GM23248 (cell line): ENCODE results near the gene MRPS7. TPM values are rescaled to one million over a fixed set of nuclear protein-coding genes. Genes with fewer than 3 reads are reported as not detected.

Experiments used
- DNase-seq: peaks from one replicate; pipeline ENCODE4 v3.0.0-alpha.2; 2015
- H2AFZ ChIP-seq: fragments of 200-600 bp; sonication (generic); 2 replicates; pipeline ENCODE4 v1.6.1; 2016; ENCODE audit warnings: antibody characterized with exemption
- H3F3A ChIP-seq: fragments of 200-600 bp; sonication (generic); 2 replicates; pipeline ENCODE4 v1.6.1; 2016; ENCODE audit warnings: mild to moderate bottlenecking, antibody characterized with exemption, mixed run types; ENCODE audit not compliant: insufficient read depth
- H3K27ac ChIP-seq: fragments of 200-600 bp; sonication (generic); 2 replicates; pipeline ENCODE4 v1.5.1; 2016; ENCODE audit warnings: mild to moderate bottlenecking
- H3K27me3 ChIP-seq: fragments of 200-600 bp; sonication (generic); replicated peaks from 2 replicates; pipeline ENCODE4 v1.6.1; 2016; ENCODE audit warnings: mild to moderate bottlenecking; ENCODE audit not compliant: insufficient read depth
- H3K36me3 ChIP-seq: fragments of 200-600 bp; sonication (generic); 2 replicates; pipeline ENCODE4 v1.6.1; 2016; ENCODE audit warnings: low read depth, mild to moderate bottlenecking
- H3K4me1 ChIP-seq: fragments of 200-600 bp; sonication (generic); 2 replicates; pipeline ENCODE4 v1.6.1; 2016; ENCODE audit warnings: mild to moderate bottlenecking; ENCODE audit not compliant: insufficient read depth
- H3K4me2 ChIP-seq: fragments of 200-600 bp; sonication (generic); one replicate; pipeline ENCODE4 v1.6.1; 2016; ENCODE audit warnings: mild to moderate bottlenecking; ENCODE audit not compliant: unreplicated experiment
- H3K4me3 ChIP-seq: fragments of 200-600 bp; sonication (generic); 2 replicates; pipeline ENCODE4 v1.5.1; 2016; ENCODE audit warnings: mild to moderate bottlenecking
- H3K79me2 ChIP-seq: fragments of 200-600 bp; sonication (generic); 2 replicates; pipeline ENCODE4 v1.6.1; 2016; ENCODE audit warnings: mild to moderate bottlenecking; ENCODE audit not compliant: insufficient read depth
- H3K9ac ChIP-seq: fragments of 200-600 bp; sonication (generic); 2 replicates; pipeline ENCODE4 v1.6.1; 2016; ENCODE audit warnings: mild to moderate bottlenecking
- H3K9me2 ChIP-seq: fragments of 200-600 bp; sonication (generic); 2 replicates; pipeline ENCODE4 v1.6.1; 2016; ENCODE audit warnings: mixed run types, mild to moderate bottlenecking, moderate library complexity; ENCODE audit not compliant: insufficient read depth
- H3K9me3 ChIP-seq: fragments of 200-600 bp; sonication (generic); one replicate; pipeline ENCODE4 v1.6.1; 2017; ENCODE audit warnings: low read depth
- H4K20me1 ChIP-seq: fragments of 200-600 bp; sonication (generic); 2 replicates; pipeline ENCODE4 v1.6.0; 2016; ENCODE audit not compliant: insufficient read depth
- EZH2 ChIP-seq: fragments of 200-600 bp; sonication (generic); IDR thresholded peaks from 2 replicates; pipeline ENCODE4 v1.6.1; 2018; ENCODE audit warnings: antibody characterized with exemption, mild to moderate bottlenecking; ENCODE audit not compliant: insufficient read depth, poor library complexity, severe bottlenecking
- EZH2phosphoT487 ChIP-seq: fragments of 200-600 bp; sonication (generic); IDR thresholded peaks from 2 replicates; pipeline ENCODE4 v1.6.1; 2018; ENCODE audit warnings: antibody characterized with exemption, moderate library complexity, mild to moderate bottlenecking, low read depth; ENCODE audit not compliant: insufficient read depth
- WGBS, 2 experiments: methylation state at CpG; one replicate each; pipeline ENCODE4 v1.1.6; 2015 to 2017; ENCODE audit warnings: low lambda C conversion rate in 2 of 2, low coverage in 1 of 2; ENCODE audit errors: missing lambda C conversion rate in 2 of 2; 5-methylcytosine and 5-hydroxymethylcytosine counted together
- in situ Hi-C: fragments of 300-500 bp; cut with MboI; formaldehyde crosslinking; loops from 2 replicates; pipeline ENCODE4 v1.15.0; 2020
- polyA plus RNA-seq: library from polyadenylated mRNA; unstranded; fragments of >200 nt; fragmentation: Nextera tagmentation; extraction: Ambion mirVana; gene quantifications from 2 replicates; pipeline ENCODE4 v1.2.1, GENCODE V29; 2016
- total RNA-seq: library from RNA; depleted of rRNA; stranded (reverse); fragments of >200 nt; shearing (Covaris generic); gene quantifications from 2 replicates; pipeline ENCODE4 v1.2.3, GENCODE V29; 2014

Gene MRPS7
- total and polyA plus RNA-seq, 2 experiments from 2014 or later, result 41.6 to 87.6 TPM

DNA sequence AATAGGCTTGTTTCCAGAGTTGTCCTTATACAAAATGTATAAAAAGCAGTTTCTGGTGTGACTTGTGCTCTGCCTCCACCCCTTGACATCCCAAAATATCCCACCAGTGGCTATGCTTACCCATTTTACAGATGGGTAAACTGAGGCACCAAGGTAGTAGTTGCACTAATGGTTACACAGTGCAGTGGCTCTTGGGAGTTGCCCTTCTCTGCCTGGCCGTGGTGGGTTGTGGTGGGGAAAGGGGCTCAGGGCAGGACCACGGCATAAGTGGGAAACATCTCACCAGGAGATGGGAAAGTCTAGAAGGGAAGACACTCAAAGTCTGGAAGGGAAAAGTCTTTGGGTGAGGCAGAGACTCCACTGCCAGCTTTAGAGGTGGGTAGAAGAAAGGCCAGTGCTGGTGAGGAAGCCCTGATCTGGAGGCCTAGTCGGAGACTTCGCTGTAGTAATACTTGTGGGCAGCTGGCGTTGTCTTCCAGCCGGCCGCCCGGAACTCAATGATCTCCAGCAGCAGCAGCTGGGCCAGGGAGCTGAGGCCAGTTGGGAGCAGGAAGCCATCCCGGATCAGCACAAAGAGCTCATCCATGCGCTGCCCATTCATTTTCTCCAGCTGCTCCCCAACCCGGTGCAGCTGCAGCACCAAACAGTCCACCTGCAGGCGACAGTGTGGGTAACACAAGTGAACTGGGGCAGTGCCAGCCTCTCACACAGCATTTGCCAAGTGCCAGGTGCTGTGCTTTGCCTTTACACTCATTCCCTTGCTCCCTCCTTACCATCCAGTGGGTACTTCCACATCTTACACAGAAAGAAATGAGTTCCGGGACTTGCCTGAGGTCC, 4.9 kb downstream of the MRPS7 start:
- Histone ChIP-seq H3K27ac (no peak overlapping the region), H3K27me3 (no peaks in the 10 kb centered on the region), H3K4me3 (no peak overlapping the region), H3F3A (peaks cover 6% of the 10 kb centered on the region; the same call in 1 of the 2 replicates), H3K4me2 (no peak overlapping the region), H4K20me1 (no peaks in the 10 kb centered on the region), H3K4me1 (peaks cover 11% of the 10 kb centered on the region), H3K36me3 (peaks cover 12% of the 10 kb centered on the region), H3K9me3 (no peaks in the 10 kb centered on the region), H3K9me2 (no peaks in the 10 kb centered on the region), H3K9ac (no peak overlapping the region), H3K79me2 (peaks cover 27% of the 10 kb centered on the region), H2AFZ (no peak overlapping the region)
- DNase-seq, result no peak
- TF ChIP-seq EZH2phosphoT487, result no peak
- no peak for TF ChIP-seq EZH2
- WGBS, 2 experiments, result 80 to 83% methylated on average over 13 of the region's 13 CpGs
- in situ Hi-C loops, result no loop called here

DNA sequence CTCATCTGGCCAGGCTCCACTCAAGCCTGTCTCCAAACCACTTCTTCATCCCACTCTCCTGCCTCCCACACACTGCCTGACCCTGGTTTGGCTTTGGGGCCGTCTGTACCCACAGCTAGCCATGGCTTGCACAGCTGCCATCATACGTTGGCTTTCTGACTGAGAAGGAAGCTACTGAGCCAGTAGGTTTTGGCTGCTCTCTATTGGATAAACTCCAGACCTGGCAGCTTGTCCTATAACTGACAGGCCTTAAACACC, 5.4 kb downstream of the MRPS7 start:
- H3K9ac ChIP-seq, result no peak overlapping the region
- peaks cover 12% of the 10 kb centered on the region for H3K36me3 ChIP-seq
- H3K4me1 ChIP-seq, result peaks cover 14% of the 10 kb centered on the region
- no peak overlapping the region for H2AFZ ChIP-seq
- no peaks in the 10 kb centered on the region for H3K9me3 ChIP-seq
- TF ChIP-seq EZH2, result no peak
- TF ChIP-seq EZH2phosphoT487, result no peak
- H3F3A ChIP-seq, result peaks cover 9% of the 10 kb centered on the region; the same call in 1 of the 2 replicates
- 17 to 24% methylated on average over 2 of the region's 2 CpGs for WGBS, 2 experiments
- H3K9me2 ChIP-seq, result no peaks in the 10 kb centered on the region
- no peak overlapping the region for H3K4me2 ChIP-seq
- in situ Hi-C loops, result no loop called here
- H3K4me3 ChIP-seq, result no peak overlapping the region
- no peak overlapping the region for H3K27ac ChIP-seq
- H3K79me2 ChIP-seq, result peaks cover 23% of the 10 kb centered on the region
- H3K27me3 ChIP-seq, result no peaks in the 10 kb centered on the region
- H4K20me1 ChIP-seq, result no peaks in the 10 kb centered on the region
- no peak for DNase-seq

DNA sequence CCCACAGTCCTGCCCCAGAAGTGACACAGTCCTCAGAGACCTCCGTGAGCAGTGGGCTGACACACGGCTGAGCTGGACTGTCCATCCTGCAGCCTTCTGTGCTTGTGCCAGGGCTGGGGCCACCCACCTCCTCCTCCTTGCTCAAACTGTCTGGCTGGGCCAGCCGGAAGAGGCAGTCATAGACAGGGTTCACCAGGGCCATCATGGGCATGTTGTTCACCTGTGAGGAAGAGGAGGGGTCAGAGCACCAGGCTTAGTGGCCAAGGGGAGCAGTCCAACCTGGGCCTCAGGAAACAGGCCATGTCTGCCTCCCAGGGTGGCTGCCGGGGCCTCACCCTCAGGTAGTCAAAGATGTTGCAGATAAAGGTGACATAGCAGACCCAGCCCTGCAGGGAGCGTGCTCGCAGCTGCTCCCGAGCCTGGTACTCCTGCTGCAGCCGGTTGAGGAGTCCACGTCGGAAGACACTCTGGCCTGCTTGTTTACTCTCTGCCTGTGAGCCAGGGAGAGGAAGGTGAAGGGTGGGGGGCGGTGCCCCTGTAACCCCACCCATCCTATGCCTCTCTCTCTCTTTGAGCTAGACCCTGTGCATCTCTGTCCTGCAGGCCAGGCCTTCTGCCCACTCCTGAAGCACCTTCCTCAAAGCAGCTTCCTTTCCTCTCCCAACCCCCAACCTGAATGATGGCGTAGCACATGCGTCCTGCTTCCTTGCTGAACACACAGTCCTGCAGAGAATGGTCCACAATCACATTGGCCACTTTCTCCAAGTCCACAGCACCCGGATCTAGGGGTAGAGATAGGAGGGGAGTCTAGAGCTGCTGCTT, 5.9 kb downstream of the MRPS7 start:
- 29 to 41% methylated on average over 14 of the region's 14 CpGs for WGBS, 2 experiments
- TF ChIP-seq EZH2 (no peak), EZH2phosphoT487 (no peak)
- Histone ChIP-seq H3K27me3 (no peaks in the 10 kb centered on the region), H3K4me3 (no peak overlapping the region), H3K9me3 (no peaks in the 10 kb centered on the region), H3F3A (peaks cover 13% of the 10 kb centered on the region; the same call in 1 of the 2 replicates), H3K79me2 (peaks cover 18% of the 10 kb centered on the region), H3K9ac (no peak overlapping the region), H2AFZ (no peak overlapping the region), H3K4me2 (no peak overlapping the region), H3K9me2 (no peaks in the 10 kb centered on the region), H3K36me3 (peaks cover 12% of the 10 kb centered on the region), H4K20me1 (no peaks in the 10 kb centered on the region), H3K4me1 (peaks cover 17% of the 10 kb centered on the region), H3K27ac (no peak overlapping the region)
- in situ Hi-C loops, result no loop called here
- no peak for DNase-seq

GRCh38 chr17:75269844-75270217, 8.2 kb downstream of the MRPS7 start:
- H3K4me2 ChIP-seq, result peak overlapping the region; percentile 89
- H3F3A ChIP-seq, result peaks cover 13% of the 10 kb centered on the region
- H2AFZ ChIP-seq, result peak overlapping the region; percentile 97
- peaks cover 27% of the 10 kb centered on the region for H3K4me1 ChIP-seq
- H3K4me3 ChIP-seq, result peak overlapping the region; percentile 93
- DNase-seq, result peak; percentile 47
- H4K20me1 ChIP-seq, result no peaks in the 10 kb centered on the region
- H3K27me3 ChIP-seq, result no peaks in the 10 kb centered on the region
- H3K9ac ChIP-seq, result peak overlapping the region; percentile 87
- 26% methylated on average over 6 of the region's 6 CpGs for WGBS, 2 experiments
- H3K79me2 ChIP-seq, result no peaks in the 10 kb centered on the region
- H3K9me2 ChIP-seq, result no peaks in the 10 kb centered on the region
- TF ChIP-seq EZH2 (no peak), EZH2phosphoT487 (no peak)
- in situ Hi-C loops, result no loop called here
- 0 out of 2 replicates have a peak overlapping the region, but pooled peaks have one; percentile 58 for H3K27ac ChIP-seq
- no peaks in the 10 kb centered on the region for H3K9me3 ChIP-seq
- H3K36me3 ChIP-seq, result peaks cover 7% of the 10 kb centered on the region; the same call in 1 of the 2 replicates
